Natural killer cell (primary cell): ENCODE measurements around the gene GSTP1. TPM values are rescaled to one million over a fixed set of nuclear protein-coding genes. Genes with fewer than 3 reads are reported as not detected.

Experiments used
- ATAC-seq, 3 donors: fragments of 150-1000 bp in 2 of 3; fragments of 200-7000 bp in 1 of 3; cut with Tn5 transposase; 1 replicate in 1 of 3; 2 replicates in 2 of 3; pipeline ENCODE4 v1.10.0; 2021; ENCODE audit warnings: mild to moderate bottlenecking in 2 of 3, moderate library complexity in 2 of 3
- DNase-seq, 2 donors: peaks; one replicate each; pipeline versions ENCODE4 v3.0.0 to v3.0.0-alpha.2; 2013 to 2021; ENCODE audit warnings: mixed read lengths in 1 of 2
- H3K27ac ChIP-seq: one replicate; pipeline ENCODE4 v1.5.1; 2013; ENCODE audit warnings: mild to moderate bottlenecking, low read length
- H3K27me3 ChIP-seq: one replicate; pipeline ENCODE4 v1.6.1; 2013; ENCODE audit warnings: low read length; ENCODE audit not compliant: control insufficient read depth, insufficient read depth
- H3K36me3 ChIP-seq: one replicate; pipeline ENCODE4 v1.6.1; 2013; ENCODE audit warnings: low read length; ENCODE audit not compliant: control insufficient read depth, insufficient read depth
- H3K4me1 ChIP-seq: one replicate; pipeline ENCODE4 v1.6.1; 2013; ENCODE audit warnings: low read length; ENCODE audit not compliant: control insufficient read depth, insufficient read depth
- H3K4me3 ChIP-seq: one replicate; pipeline ENCODE4 v1.5.1; 2013; ENCODE audit warnings: low read length
- H3K9me3 ChIP-seq: one replicate; pipeline ENCODE4 v1.6.1; 2013; ENCODE audit warnings: low read length; ENCODE audit not compliant: control insufficient read depth, insufficient read depth
- H3K27ac Mint-ChIP-seq, 2 donors: one replicate each; pipeline ENCODE4 v1.8.0; 2022; ENCODE audit warnings: mild to moderate bottlenecking in 2 of 2, mixed read lengths in 2 of 2, moderate library complexity in 1 of 2
- H3K27me3 Mint-ChIP-seq, 2 donors: one replicate each; pipeline ENCODE4 v1.8.0; 2022; ENCODE audit warnings: low read depth in 2 of 2, mixed read lengths in 2 of 2
- H3K36me3 Mint-ChIP-seq: one replicate; pipeline ENCODE4 v1.8.0; 2022; ENCODE audit warnings: mixed read lengths
- H3K4me1 Mint-ChIP-seq, 2 donors: one replicate each; pipeline ENCODE4 v1.8.0; 2022; ENCODE audit warnings: mixed read lengths in 2 of 2
- H3K4me3 Mint-ChIP-seq: one replicate; pipeline ENCODE4 v1.8.0; 2022; ENCODE audit warnings: mild to moderate bottlenecking, moderate library complexity, mixed read lengths
- H3K9me3 Mint-ChIP-seq, 2 donors: one replicate each; pipeline ENCODE4 v1.8.0; 2022; ENCODE audit warnings: mixed read lengths in 2 of 2
- WGBS: methylation state at CpG from one replicate; pipeline ENCODE4 v1.1.7; 2013; ENCODE audit warnings: missing lambda C conversion rate; ENCODE audit not compliant: insufficient coverage; 5-methylcytosine and 5-hydroxymethylcytosine counted together
- intact Hi-C: fragments of 100-400 bp; cut with micrococcal nuclease; formaldehyde crosslinking; loops from one replicate; pipeline ENCODE4 v1.14.2; 2022
- total RNA-seq, 4 donors: library from RNA; stranded (reverse); fragments of 120-200 nt in 1 of 4; gene quantifications; one replicate each; pipeline versions ENCODE4 v1.2.3 to v1.2.4, GENCODE V29; 2013 to 2022
- TF ChIP-seq, protein P1 (sequence below): fragments of 200-600 bp; IDR thresholded peaks from one replicate; pipeline ENCODE4 v1.8.0; 2022; ENCODE audit warnings: antibody characterized with exemption

GSTP1 gene
- total RNA-seq, 3 donors from 2014 or later (not counting 1 experiment from before 2014, with no cell fraction given) = 172 to 218 (median 212) TPM

DNA sequence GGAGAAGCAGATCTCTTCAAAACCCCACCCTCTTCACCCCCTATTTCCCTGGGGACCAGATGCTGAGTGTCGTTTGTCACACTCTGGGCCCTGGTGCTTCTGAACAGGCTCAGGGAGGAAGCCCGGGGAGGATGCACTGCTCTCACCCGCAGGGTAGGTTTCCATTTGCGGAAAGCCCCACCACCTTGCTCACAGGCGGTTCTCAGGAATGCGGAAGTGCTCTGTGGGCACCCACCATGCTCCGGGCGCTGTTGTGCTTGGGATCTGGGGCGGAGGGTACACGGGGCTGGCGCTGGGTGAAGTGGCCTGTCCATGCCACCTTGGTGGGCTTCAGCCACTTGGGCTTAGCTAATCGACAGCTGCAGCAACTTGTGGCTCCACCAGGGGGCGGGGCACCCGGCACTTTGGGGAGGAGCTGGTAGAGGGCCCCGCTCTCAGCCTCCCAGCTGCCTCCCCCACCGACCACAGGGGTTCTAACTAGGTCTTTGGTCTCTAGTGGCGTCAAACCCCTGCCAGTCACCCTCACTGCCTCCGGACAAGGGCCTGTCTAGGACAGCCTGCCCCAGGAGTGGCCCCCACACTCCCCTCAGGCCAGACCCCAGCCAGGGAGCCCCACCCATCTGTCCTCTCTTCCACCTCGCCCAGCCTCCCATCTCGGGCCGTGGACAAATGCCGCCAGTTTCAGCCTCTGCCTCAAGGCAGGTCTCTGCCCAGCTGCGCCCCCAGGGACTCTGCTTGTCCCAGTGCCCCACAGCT, 30.5 kb downstream of the GSTP1 start:
- Mint-ChIP-seq H3K27ac (peak overlapping the region; percentile 96 to 99), H3K4me1 (peaks cover 15 to 46% of the 10 kb centered on the region in 2 donors), H3K36me3 (no peaks in the 10 kb centered on the region), H3K4me3 (peak overlapping the region; percentile 82), H3K9me3 (no peaks in the 10 kb centered on the region), H3K27me3 (no peaks in the 10 kb centered on the region)
- DNase-seq (peak; percentile 88 to 95), ATAC-seq (peak; percentile 86 to 94 (median 90))
- Histone ChIP-seq H3K4me1 (peaks cover 49% of the 10 kb centered on the region), H3K9me3 (no peaks in the 10 kb centered on the region), H3K4me3 (peak overlapping the region; percentile 44), H3K27ac (peak overlapping the region; percentile 100), H3K36me3 (peaks cover 42% of the 10 kb centered on the region), H3K27me3 (no peaks in the 10 kb centered on the region)
- intact Hi-C loops = loop anchor here (2.0 to 10.0 kb wide), 3 partner anchors 15 to 109 kb away; partner anchors contain the start of genes CDK2AP2, GSTP1, NUDT8 and PITPNM1
- 9% methylated on average over 23 of the region's 23 CpGs for WGBS
- TF ChIP-seq, protein P1, sequence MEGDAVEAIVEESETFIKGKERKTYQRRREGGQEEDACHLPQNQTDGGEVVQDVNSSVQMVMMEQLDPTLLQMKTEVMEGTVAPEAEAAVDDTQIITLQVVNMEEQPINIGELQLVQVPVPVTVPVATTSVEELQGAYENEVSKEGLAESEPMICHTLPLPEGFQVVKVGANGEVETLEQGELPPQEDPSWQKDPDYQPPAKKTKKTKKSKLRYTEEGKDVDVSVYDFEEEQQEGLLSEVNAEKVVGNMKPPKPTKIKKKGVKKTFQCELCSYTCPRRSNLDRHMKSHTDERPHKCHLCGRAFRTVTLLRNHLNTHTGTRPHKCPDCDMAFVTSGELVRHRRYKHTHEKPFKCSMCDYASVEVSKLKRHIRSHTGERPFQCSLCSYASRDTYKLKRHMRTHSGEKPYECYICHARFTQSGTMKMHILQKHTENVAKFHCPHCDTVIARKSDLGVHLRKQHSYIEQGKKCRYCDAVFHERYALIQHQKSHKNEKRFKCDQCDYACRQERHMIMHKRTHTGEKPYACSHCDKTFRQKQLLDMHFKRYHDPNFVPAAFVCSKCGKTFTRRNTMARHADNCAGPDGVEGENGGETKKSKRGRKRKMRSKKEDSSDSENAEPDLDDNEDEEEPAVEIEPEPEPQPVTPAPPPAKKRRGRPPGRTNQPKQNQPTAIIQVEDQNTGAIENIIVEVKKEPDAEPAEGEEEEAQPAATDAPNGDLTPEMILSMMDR = peak; percentile 54

DNA sequence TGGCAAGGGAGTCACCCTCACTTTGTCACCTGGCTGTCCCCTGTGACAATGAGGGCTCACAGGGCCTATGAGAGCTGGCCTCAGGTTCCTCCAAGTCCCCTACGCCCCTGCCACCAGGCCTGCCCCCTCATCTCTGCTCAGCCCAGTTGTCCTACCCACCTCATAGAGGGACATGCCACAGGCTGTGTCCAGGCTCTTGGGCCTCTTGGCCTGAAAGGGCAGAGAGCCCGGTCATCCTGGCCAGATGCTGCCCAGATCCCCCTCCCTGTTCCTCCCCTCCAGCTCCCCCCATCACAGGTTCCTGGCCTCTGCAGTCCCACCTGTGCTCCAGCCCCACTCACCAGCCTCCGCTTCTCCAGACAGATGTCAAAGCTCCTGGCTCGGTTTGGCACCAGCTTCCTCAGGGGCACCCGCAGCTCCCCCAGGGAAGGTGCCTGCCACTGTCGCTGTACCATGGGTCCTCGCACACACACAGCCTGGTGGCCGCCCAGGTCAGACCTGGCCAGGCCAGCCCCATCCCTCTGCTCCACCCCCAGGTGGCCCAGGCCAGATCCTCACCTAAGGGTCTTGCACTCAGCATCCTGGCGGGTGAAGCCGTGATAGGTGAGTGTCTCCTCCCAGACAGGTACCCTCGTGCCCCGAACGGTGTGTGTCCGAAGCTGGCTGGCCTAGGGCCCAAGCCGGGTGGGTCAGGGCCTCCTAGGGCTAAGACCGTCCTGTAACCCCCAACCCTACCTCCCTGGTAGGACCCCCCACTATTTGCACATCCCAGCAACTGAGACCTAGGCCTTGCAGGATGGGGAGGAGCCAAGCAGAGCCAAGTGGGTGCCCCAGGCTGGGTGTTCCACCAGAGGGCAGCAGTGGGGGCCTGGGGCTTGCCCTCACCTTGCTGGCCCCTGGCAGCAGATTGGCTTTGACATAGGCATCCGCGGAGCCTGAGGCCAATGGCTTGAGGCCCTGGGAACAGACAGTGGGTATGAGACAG, 31.4 kb downstream of the GSTP1 start:
- intact Hi-C loops = loop anchor here (2.0 to 10.0 kb wide), 3 partner anchors 14 to 110 kb away; partner anchors contain the start of genes CDK2AP2, GSTP1, NUDT8 and PITPNM1
- DNase-seq = peak in 1 of 2 donors; percentile 70
- H3K4me1 ChIP-seq = peaks cover 49% of the 10 kb centered on the region

DNA sequence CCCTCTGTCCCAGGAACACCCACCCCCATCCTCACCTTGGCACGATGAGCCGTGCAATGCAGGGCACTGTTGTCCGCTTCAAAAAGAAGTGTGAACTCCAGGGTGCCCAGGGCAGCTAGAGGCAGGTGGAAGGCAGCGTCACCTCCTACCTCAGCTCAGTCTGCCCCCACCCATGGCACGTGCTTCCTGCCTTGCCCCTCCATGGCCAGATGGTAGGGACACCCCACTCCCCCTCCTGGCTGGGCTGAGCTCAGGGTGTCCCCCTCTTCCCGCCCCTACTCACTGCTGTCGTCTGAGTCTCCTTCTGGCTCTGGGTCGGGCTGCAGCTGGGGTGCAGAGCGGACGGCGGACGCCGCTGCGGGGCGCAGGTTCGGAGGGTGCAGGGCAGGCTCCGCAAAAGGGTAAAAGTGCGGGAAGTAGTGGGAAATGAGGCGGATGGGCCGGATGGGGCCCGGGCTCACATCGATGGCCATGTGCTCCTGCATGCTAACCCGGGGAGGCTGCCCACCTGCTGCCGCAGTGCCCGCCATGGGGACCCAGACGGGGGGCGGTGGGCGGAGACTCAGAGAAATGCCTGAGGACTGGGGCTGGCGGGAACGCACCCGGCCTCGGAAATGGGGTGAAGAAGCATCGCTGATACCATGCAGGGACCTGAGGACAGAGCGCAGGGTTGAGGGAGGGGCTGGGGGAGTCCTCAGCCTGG, 32.3 kb downstream of the GSTP1 start:
- H3K36me3 ChIP-seq = peaks cover 27% of the 10 kb centered on the region
- H3K4me3 Mint-ChIP-seq = peak overlapping the region; percentile 80
- no peaks in the 10 kb centered on the region for H3K9me3 Mint-ChIP-seq
- intact Hi-C loops = loop anchor here (2.0 to 10.0 kb wide), 3 partner anchors 13 to 111 kb away; partner anchors contain the start of genes CDK2AP2, GSTP1, NUDT8 and PITPNM1
- no peaks in the 10 kb centered on the region for H3K27me3 Mint-ChIP-seq
- TF ChIP-seq, protein P1 = no peak
- no peaks in the 10 kb centered on the region for H3K27me3 ChIP-seq
- H3K4me3 ChIP-seq = peak overlapping the region; percentile 4
- ATAC-seq (no peak), DNase-seq (peak in 1 of 2 donors; percentile 52)
- peaks cover 49% of the 10 kb centered on the region for H3K4me1 ChIP-seq
- peaks cover 15 to 46% of the 10 kb centered on the region in 2 donors for H3K4me1 Mint-ChIP-seq
- WGBS = 42% methylated on average over 34 of the region's 34 CpGs
- H3K27ac ChIP-seq = peak overlapping the region; percentile 100
- no peaks in the 10 kb centered on the region for H3K9me3 ChIP-seq
- H3K27ac Mint-ChIP-seq = peak overlapping the region; percentile 96 to 99
- no peaks in the 10 kb centered on the region for H3K36me3 Mint-ChIP-seq

More for the DNA sequence above, 31.4 kb downstream of the GSTP1 start:
- WGBS = 90% methylated on average over 18 of the region's 18 CpGs
- Mint-ChIP-seq H3K9me3 (no peaks in the 10 kb centered on the region), H3K27ac (peak overlapping the region; percentile 96 to 99), H3K27me3 (no peaks in the 10 kb centered on the region), H3K4me1 (peaks cover 15 to 46% of the 10 kb centered on the region in 2 donors), H3K36me3 (no peaks in the 10 kb centered on the region), H3K4me3 (peak overlapping the region; percentile 82)
- Histone ChIP-seq H3K27ac (peak overlapping the region; percentile 100), H3K9me3 (no peaks in the 10 kb centered on the region), H3K36me3 (peaks cover 35% of the 10 kb centered on the region), H3K27me3 (no peaks in the 10 kb centered on the region), H3K4me3 (peak overlapping the region; percentile 44)
- TF ChIP-seq, protein P1 = peak; percentile 39
- ATAC-seq = peak in 1 of 3 donors; percentile 24
